ENCODE data around the gene SEMA6B.

DNA sequence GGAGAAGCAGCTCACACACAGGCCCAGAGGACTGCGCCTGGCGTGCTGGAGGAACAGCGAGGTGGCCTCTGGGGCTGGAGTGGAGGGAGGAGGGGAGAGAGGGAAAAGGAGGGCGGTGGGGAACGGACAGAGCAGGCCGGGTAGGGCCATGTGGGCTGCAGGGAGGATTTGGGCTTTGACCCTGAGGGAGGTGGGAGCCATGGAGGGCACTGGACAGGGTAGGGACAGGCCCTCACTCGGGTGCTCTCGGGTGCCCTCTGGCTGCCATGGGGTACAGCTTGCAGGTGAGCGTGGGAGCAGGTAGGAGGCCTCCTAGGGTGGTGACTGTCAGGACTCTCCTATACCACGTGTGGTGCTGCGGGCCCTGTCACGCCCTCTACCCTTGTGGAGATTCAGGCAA, 64.0 kb downstream of the SEMA6B start:
- TF ChIP-seq TAF1 (IDR thresholded peaks at IDR 0.05; ENCODE audit: borderline replicate concordance, insufficient read depth, low read length) = no peak
- no peak for TF ChIP-seq POLR2AphosphoS5 (IDR thresholded peaks at IDR 0.05; ENCODE audit: low read depth, low read length)
